PC-9 (cell line): ENCODE measurements around the gene NR1H2.

ENCODE experiments used
- CTCF ChIP-seq: fragments of 200-600 bp; sonication (generic); conservative IDR thresholded peaks from 2 replicates; pipeline ENCODE4 v1.6.1; 2017; ENCODE audit warnings: mixed run types, antibody characterized with exemption, mild to moderate bottlenecking, moderate library complexity
- EZH2 ChIP-seq: fragments of 200-600 bp; sonication (generic); IDR thresholded peaks from 2 replicates; pipeline ENCODE4 v1.8.0; 2017; ENCODE audit warnings: antibody characterized with exemption, low read depth

- no peak for TF ChIP-seq CTCF
- no peak for TF ChIP-seq EZH2
Observed at GRCh38 chr19:50419580-50420035, 43.4 kb downstream of the NR1H2 start.
